ENCODE measurements around the gene TRIM63.
"Not testable (repeated sequence)": the region's sequence is repeated elsewhere in the genome, so short reads cannot be mapped to it uniquely, and the experiment has no call there.

GRCh38 chr1:26105226-26105548, 37.8 kb upstream of the TRIM63 start:
- TF ChIP-seq CTCF (conservative IDR thresholded peaks at IDR 0.05 in 1 of 2, IDR thresholded peaks at IDR 0.05 in 1 of 2; ENCODE audit: low read depth in 1 of 2, low read length in 2 of 2); EZH2 (IDR thresholded peaks at IDR 0.05; ENCODE audit: low read length, missing control alignments): not testable (repeated sequence)
